ENCODE measurements around the gene IRF2BPL. TPM values are rescaled to one million over a fixed set of nuclear protein-coding genes. Genes with fewer than 3 reads are reported as not detected.

The IRF2BPL gene
- total and polyA plus RNA-seq, 12 donors: 6.5 to 104 (median 82.5) TPM

- H3K27ac ChIP-seq: no peak overlapping the region
- no peaks in the 10 kb centered on the region for H3K9me3 ChIP-seq (replicated peaks in 1 of 3)
- H3K4me1 ChIP-seq (replicated peaks in 1 of 2): no peaks in the 10 kb centered on the region
- intact Hi-C loops (cut with DNase I): no loop called here
- TF ChIP-seq, protein P1, sequence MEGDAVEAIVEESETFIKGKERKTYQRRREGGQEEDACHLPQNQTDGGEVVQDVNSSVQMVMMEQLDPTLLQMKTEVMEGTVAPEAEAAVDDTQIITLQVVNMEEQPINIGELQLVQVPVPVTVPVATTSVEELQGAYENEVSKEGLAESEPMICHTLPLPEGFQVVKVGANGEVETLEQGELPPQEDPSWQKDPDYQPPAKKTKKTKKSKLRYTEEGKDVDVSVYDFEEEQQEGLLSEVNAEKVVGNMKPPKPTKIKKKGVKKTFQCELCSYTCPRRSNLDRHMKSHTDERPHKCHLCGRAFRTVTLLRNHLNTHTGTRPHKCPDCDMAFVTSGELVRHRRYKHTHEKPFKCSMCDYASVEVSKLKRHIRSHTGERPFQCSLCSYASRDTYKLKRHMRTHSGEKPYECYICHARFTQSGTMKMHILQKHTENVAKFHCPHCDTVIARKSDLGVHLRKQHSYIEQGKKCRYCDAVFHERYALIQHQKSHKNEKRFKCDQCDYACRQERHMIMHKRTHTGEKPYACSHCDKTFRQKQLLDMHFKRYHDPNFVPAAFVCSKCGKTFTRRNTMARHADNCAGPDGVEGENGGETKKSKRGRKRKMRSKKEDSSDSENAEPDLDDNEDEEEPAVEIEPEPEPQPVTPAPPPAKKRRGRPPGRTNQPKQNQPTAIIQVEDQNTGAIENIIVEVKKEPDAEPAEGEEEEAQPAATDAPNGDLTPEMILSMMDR (IDR thresholded peaks at IDR 0.05): no peak
- no peak for TF ChIP-seq POLR2A (IDR thresholded peaks at IDR 0.05)
- H3K27me3 ChIP-seq: no peaks in the 10 kb centered on the region
- H3K36me3 ChIP-seq (replicated peaks in 1 of 2): no peaks in the 10 kb centered on the region
- WGBS, 4 donors: 90 to 95% (median 92%) methylated on average over 6 of the region's 6 CpGs
- H3K4me3 ChIP-seq: no peak overlapping the region
- no peak for DNase-seq
These were observed 34.8 kb downstream of the IRF2BPL start for GRCh38 chr14:76993752-76994151.

DNA sequence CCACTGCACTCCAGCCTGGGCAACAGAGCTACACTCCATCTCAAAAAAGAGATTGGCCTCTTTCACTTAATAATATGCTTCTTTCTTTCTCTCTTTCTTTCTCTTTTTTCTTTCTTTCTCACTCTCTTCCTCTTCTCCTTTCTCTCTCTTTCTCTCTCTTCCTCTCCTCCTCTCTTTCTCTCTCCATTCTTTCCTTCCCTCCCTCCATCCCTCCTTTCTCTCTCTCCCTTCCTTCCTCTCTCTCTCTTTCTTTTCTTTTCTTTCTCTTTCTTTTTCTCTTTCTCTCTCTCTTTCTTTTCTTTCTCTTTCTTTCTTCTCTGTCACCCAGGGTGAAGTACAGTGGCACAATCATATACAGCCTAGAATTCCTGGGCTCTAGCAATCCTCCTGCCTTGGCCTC lies 38.4 kb downstream of the IRF2BPL start:
- intact Hi-C loops (cut with DNase I): no loop called here
- H3K4me3 ChIP-seq: no peak overlapping the region

DNA sequence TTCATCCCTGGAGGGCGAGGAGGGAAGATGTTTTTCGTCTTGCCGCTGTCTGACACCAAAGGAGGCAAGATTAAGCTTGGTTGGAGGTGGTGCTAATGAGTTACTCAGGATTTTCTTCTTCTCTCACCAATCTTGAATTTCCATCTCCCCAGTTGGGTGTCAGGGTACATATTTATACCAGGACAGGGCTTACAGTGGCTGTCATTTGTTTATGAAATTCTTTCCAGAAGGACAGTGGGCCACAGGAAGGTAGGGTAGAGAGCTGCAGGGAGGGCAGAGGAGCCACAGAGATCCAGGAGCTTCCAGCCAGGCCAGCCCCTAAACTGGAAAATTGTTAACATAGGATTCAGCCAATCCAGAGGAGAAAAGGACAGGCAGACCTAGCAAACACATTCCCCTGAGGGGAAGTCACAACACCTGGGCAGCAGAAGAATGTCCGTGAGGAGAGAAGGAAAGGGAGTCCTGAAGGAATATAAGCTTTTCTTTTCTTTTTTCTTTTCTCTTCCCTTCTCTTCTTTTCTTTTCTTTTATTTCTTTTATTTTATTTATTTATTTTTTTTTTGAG lies 40.5 kb downstream of the IRF2BPL start:
- no peaks in the 10 kb centered on the region for H3K36me3 ChIP-seq (replicated peaks in 1 of 2)
- no peaks in the 10 kb centered on the region for H3K4me1 ChIP-seq (replicated peaks in 1 of 2)
- TF ChIP-seq, protein P1 (IDR thresholded peaks at IDR 0.05): no peak
- no peak for TF ChIP-seq POLR2A (IDR thresholded peaks at IDR 0.05)
- intact Hi-C loops (cut with DNase I): no loop called here
- no peak overlapping the region for H3K4me3 ChIP-seq
- no peak for DNase-seq
- no peaks in the 10 kb centered on the region for H3K27me3 ChIP-seq
- H3K27ac ChIP-seq: no peak overlapping the region
- H3K9me3 ChIP-seq (replicated peaks in 1 of 3): no peaks in the 10 kb centered on the region
- WGBS, 4 donors: 79 to 95% (median 92%) methylated on average over 4 of the region's 4 CpGs

More for the DNA sequence above, 38.4 kb downstream of the IRF2BPL start:
- Histone ChIP-seq H3K9me3 (replicated peaks in 1 of 3) (no peaks in the 10 kb centered on the region), H3K27ac (no peak overlapping the region), H3K27me3 (no peaks in the 10 kb centered on the region), H3K4me1 (replicated peaks in 1 of 2) (no peaks in the 10 kb centered on the region), H3K36me3 (replicated peaks in 1 of 2) (no peaks in the 10 kb centered on the region)
- no peak for TF ChIP-seq POLR2A (IDR thresholded peaks at IDR 0.05)
- TF ChIP-seq, protein P1 (IDR thresholded peaks at IDR 0.05): no peak
- no peak for DNase-seq

DNA sequence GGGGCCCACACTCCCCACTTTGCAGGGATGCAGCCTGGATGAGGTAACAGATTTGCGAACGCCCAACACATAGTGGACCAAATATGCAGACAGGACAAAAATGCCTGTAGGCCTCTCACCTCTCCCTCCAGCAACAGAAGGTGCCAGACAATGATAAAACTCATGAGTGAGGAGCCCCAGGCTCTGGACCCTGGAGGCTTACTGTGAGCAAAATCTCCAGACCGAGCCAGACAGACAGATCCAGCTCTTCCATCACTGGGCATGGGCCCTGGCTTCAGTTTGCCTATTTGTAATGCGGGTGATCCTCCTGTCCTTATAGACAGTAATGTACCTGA lies 42.3 kb downstream of the IRF2BPL start:
- 92 to 96% (median 95%) methylated on average over 4 of the region's 4 CpGs for WGBS, 4 donors
- Histone ChIP-seq H3K9me3 (replicated peaks in 1 of 3) (no peaks in the 10 kb centered on the region), H3K4me3 (no peak overlapping the region), H3K4me1 (replicated peaks in 1 of 2) (no peaks in the 10 kb centered on the region), H3K36me3 (replicated peaks in 1 of 2) (no peaks in the 10 kb centered on the region), H3K27me3 (no peaks in the 10 kb centered on the region), H3K27ac (no peak overlapping the region)
- TF ChIP-seq POLR2A (IDR thresholded peaks at IDR 0.05): no peak
- TF ChIP-seq, protein P1 (IDR thresholded peaks at IDR 0.05): no peak
- DNase-seq: no peak
- intact Hi-C loops (cut with DNase I): no loop called here

All from adrenal gland (tissue), 12 donors.